Bone marrow (tissue), 2 donors: ENCODE results near the gene QKI.
A peak's percentile ranks its signal among the peaks of the same experiment; 100 is the strongest.

Experiments used
- DNase-seq, 2 donors: peaks; one replicate each; lab custom pipeline; 2025; lab: John Stamatoyannopoulos, UW

Gene QKI

DNA sequence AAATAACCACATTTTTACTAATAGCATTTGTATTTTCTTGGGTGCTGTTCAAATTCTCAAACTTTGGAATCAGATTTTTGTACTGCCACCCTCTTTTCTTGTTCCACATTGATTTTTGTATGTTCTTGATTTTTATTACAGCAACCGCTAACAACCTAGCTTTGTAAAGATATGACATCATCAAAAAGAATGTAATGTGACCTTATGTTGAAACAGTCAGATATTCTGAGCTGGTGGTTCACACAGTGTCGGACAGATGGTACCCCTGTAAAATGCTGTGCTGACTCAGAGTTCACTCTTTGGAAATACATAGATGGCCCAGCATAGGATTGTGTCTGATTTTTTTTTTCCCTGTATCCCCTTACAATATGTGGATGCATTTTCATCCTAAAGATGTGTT, 118.9 kb downstream of the QKI start:
- DNase-seq = no peak

DNA sequence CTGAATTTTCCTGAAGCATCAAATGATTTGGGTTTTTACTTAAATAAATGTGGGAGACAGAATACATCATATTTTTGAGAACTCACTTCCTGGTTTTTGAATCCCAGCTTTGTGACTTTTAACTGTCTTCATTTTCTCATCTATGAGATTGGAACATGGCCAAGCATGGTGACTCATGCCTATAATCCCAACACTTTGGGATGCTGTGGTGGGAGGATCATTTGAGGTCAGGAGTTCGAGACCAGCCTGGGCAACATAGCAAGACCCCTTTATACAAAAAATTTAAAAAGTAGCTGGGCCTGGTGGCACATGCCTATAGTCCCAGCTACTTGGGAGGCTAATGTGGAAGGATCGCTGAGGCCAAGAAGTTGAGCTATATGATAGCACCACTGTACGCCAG, 122.3 kb downstream of the QKI start:
- no peak for DNase-seq

DNA sequence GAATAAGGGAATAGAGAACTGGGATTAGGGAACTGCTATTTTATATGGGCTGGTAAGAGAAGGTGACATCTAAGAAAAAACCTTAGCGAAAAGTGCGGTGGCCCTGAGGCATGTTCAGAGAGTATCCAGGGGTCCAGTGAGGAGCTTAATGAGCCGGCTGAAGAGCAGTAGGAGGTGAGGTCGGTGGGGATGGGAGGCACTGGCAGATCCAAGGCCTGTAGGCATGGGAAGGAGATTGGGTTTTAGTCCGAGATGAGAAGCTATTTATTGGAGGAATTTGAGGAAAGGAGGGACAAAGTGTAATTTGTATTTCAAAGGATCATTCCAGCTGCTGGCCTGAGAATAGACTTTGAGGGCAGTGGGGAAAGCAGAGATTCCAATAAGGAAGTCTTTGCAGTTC, 123.8 kb downstream of the QKI start:
- no peak for DNase-seq

DNA sequence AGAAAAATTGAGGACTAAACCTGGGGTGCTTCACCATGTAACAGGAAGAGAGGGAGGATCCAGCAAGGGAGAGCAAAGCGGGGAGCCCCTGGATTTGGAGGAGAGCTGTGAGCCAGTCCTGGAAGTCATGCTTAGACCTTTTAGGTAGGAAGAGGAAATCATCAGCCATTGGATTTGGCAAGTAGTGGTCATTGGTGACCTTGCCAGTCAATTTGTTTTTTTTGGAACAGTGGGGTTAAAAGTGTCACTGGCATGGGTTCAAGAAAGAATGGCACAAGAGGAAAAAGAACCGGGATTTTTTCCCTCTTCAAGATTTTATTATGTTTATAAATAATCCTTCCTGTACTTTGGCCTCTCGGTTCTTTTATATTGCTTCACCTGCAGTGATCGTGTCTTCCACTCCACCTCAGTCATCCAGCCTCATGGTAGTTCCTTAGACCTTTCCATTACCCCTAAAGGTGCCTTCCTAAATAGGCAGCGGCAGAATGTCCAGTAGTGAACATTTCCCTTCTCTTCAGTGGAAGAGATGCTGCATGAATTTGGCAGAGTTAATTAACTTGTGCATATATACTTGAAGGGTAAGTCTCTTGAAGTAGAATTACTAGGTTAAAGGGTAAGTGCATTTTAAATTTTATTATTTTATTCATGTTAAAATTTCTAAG, 124.7 kb downstream of the QKI start:
- DNase-seq = no peak

DNA sequence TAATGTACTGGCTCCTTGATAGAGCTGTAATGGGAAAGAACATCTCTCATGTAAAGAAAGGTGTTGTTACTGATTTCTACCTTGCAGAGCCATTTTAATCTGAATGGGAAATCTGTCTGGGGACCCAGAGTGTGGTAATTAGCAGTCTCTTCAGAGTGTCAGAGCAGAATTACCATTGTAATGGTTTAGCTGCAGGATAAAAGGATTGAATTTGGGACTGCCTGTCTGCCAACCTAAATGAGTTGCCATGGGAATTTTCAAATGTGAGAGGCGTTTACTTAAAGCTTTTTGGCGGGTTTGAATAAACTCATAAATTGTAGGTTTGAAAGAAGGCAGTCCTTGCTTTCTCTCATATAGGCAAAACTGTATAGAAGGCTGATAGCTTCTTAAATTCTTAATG, 128.8 kb downstream of the QKI start:
- no peak for DNase-seq

DNA sequence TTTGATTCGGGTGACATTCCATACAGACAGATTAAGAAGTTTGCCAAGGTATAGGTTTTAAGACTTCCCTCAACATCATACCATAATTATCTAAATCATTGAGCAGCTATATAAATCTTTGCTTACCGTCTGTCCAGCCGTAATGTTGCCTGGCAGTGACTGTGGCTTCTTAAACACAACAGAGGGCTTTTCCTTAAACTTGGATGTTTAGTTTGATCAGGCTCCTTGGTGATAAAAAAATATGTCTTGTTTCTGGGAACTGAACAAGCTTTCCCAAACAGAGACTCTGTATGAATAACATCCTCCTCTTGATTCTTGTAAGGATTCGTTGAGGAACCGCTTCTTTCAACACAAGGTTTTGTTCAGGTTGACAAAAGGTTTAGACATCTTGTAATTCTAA, 130.9 kb downstream of the QKI start:
- no peak for DNase-seq

DNA sequence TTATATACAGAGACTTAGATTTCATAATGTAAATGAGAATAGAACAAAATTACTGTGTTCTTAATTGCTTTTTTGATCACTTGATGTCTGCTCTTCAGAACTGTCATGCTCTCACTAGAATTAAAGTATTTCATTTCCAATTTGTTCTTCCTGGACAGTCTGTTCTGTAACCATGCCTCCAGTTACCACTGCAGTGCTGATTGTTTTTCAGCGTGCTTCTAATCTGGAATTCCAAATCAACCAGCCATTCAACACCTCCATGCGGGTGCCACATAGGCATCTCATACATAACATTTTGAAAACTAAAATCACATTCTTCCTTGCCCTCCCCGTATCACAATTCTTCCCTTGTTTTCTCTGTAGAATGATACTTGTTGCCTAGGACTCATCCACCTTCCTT, 132.8 kb downstream of the QKI start:
- DNase-seq = no peak

DNA sequence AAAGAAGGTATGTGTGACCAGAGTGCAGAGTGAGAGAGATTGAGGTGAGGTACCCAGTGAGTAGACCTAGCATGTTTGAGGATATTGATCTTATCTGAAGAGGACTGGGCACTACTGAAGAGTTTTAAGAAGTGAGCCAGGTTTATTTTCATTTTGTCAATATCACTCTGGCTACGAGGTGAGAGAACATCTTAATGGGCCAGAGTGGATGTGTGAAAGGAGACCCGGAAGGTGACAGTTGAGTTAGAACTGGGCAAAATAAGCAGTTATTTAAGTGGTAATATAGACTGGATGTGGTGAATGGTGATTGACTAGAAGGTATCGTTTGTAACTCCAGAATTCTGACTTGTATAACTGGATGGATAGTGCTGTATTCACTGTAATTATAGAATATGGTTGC, 134.1 kb downstream of the QKI start:
- no peak for DNase-seq

DNA sequence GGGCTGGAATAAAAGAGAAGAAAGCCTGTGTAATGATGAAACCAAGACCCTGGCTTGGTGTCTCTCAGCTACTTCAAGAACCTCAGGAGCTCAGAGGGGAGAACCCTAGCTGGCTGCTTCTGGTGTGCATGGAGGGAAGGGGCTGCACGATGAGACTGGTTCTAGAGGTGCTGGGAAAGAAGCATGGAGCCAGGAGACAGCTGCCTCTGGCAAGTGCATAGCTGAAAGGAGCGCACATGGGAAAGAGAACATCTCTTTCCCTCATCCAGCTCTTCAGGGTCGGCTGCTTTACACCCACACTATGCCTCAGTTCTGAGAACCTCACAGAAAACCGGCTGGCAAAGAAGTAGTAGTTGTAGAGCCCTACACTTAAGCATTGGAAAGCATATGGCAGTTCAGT, 139.5 kb downstream of the QKI start:
- DNase-seq = no peak

DNA sequence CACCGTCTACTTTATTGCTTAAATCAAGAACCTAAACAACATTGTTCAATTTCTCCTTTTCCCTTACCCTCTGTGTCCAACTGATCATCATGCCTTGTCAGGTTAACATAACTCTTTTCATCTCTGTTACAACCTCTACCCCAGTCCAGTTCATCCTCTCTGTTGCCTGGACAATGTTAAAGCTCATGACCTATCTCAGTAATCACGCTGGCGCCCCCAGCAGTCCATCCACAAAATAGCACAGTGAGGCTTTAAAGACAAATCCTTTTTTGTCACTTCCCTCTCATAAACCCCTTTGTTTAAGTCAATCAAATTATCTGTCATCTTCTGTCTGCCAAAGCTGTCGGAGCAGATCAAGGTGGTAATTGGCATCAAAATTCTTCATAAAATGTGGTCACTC, 140.1 kb downstream of the QKI start:
- DNase-seq = peak in 1 of 2 donors; percentile 15

DNA sequence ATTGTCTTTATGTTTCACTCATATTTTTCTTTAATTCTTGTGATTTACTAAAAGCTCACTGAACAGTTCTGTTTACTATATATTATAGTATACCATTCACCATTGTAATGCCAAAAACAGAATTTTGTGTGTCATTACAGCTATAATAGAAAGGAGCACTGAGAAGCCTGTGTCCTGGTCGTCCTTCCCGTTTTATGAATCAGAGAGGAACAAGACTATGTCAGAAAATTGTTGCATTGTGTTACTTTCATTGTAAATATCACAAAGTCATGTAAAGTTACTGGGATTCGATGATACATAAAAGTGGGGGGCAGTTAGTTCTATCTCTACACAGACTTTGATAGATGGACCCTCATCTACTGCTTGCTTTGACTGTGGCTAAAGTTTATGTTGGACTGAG, 145.1 kb downstream of the QKI start:
- DNase-seq = no peak

DNA sequence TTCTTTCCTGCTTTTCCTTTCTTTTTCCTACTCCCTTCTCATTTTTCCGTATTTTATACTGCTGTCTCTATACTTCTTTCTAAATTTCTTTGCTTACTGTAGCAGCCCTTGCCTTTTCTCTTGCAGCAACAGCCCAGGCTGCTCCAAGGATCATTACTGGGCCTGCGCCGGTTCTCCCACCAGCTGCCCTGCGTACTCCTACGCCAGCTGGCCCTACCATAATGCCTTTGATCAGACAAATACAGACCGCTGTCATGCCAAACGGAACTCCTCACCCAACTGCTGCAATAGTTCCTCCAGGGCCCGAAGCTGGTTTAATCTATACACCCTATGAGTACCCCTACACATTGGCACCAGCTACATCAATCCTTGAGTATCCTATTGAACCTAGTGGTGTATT, 148.8 kb downstream of the QKI start:
- DNase-seq = no peak

DNA sequence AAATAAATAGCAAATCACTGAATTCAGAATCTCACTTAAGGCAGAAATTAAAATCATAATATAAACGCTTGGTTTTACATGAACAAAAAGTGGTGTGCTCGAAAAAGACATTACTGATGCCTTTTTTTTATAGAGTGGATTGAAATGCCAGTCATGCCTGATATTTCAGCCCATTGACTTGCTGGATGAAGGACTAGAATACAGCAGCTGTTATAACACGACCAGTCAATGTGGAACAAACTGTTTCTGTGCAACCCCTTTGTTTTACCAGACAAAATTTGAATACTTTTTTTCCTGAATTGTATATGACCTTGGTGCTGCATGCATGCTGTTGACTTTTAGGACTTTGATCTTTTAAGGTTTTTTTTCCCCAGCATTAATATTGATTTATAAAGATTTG, 150.0 kb downstream of the QKI start:
- no peak for DNase-seq

DNA sequence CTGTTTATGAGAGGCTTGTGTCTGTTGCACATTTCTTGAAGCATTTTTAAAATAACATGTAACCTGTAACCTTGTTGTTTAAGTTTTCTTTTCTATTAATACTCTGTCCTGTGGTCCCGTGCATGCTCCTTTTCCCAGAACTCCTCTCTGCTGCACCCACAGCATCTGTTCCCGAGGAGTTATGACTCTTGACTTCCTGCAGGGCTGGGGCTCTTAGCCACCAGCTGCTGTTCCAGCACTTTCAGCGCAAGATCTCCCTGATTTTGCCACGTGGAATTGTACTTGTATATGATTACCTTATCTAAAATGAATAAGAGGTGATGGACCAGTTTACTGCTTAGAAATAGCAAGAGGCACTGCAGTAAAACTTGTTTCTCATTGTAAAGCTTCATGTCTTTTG, 150.6 kb downstream of the QKI start:
- DNase-seq = no peak

DNA sequence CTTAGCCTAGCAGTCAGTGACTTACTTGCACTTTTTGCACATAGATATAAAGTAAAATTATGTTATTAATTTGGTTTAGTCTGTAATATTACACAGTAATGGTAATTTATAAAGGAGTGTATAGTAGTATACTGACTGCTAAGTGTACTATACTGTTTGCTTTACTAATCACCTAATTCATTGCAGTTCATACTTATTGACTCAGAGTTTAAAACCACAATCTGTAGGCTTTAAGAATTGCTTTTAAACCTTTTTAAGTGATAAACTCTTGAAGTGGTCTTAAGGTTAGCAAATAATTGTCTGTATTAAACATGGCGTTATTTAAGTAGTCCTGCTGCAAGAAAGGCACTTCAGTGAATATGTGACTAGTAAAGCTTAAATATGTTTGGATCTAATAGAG, 151.5 kb downstream of the QKI start:
- DNase-seq = no peak

DNA sequence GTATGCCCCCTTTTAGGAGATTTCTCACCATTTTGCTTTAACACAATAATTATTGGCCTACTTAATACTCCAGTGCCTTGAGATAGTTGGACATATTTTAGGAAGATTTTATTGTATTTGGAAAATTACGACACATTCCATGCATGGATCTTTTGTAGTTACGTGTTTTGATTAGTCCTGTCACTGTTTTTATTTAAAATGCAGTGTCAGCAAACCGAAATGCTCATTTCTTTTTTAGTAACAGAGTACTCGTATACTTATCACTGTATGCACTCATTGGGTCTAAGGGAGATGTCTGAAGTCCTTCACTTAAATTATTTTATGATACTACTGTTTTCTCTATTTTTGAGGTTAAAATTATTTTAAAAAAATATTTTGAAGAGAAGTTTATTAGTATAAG, 153.8 kb downstream of the QKI start:
- no peak for DNase-seq

DNA sequence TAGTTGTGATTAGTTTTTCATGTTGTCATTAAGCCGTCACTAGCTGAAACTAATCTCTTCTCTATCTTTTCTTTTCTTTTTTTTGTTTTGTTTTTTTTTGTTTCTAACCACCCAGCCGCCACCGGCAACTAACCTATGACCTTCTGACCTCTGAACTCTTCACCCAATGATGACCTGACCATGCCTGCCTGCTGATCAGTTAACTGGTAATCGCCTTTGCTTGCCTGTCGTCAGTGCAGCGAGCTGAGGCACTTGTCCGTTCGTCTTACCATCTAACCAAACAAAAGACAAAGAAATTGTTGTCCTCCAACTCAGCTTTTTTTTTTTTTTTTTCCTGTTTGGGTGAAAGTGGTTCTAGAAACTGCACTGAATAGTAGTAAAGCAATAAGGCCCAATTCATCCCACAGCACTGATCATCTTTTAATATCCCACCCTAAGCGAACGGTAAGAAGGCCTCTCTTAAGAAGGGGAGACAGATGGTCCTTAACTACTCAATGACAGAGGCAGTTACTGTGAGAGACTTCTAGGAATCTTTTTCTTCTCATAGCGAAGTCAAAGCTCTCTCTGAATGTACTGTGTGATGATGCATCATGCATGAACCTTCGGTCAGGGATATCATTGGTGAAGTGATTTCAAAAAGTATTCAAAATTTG, 156.2 kb downstream of the QKI start:
- no peak for DNase-seq

DNA sequence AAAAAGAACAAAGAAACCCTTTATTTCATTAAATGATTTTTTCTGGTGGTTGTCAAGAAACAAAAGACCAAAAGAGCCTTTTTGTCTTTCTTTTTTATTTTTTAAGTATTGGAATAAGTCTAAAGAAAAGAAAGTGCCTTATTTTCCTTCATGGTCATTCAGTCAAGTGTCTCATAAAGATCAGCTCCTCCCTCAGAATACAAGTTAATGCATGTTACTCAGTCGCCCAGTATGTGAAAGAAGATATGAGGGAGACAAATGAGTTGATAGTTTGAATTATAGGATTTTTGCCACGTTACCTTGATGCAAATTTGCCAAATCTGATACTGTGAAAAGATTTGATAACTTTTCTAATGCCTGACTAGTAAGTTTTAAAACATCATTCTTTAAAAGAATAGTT, 157.2 kb downstream of the QKI start:
- DNase-seq = no peak

DNA sequence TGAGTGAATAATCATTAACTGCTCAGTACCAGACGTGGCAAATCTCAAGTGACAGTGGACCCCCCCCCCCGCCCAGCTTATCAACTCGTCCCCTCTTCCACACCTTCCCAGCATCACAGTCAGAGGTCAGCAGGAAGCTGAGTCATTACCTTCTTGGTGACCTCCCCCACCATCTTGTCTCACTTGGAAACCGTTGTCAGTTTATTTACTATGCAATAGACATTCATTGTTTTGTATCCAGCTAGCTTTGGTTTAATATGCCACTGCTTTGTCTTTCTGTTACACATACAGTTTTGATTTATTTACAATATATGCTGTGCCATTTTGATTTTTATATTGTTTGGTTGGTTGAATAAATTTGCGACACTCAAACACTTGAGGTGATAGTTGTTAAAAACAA, 158.1 kb downstream of the QKI start:
- DNase-seq = no peak

DNA sequence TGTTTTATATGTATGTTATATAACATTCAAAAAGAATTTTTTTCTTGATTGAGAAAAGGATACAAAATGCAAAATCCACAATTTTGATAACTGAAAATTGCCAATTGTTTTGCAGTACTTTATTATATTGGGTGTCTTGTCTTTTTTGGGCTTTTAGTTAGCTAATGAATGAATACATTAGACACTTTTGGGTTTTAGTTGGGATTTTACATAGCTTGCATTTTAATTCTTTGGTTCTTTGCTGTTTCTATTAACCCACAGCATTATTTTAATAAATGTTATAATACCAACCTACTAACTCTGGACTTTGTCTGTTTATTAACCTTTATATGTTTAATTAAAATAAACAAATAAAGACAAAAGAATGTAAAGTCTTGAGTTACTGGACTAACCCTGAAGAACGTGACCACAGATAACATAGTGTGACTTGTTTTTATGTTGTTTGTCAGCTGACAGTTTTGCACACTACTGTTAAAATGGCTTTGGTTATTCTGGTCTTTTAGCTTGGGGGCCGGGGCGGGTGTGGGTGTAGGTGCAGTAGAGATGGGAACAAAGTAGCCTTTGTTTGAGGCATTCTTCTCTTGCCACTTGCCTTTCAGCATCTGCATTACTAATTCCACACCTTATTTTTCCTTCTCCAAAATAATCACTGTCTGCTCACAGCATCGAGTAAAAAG, 159.1 kb downstream of the QKI start:
- no peak for DNase-seq

DNA sequence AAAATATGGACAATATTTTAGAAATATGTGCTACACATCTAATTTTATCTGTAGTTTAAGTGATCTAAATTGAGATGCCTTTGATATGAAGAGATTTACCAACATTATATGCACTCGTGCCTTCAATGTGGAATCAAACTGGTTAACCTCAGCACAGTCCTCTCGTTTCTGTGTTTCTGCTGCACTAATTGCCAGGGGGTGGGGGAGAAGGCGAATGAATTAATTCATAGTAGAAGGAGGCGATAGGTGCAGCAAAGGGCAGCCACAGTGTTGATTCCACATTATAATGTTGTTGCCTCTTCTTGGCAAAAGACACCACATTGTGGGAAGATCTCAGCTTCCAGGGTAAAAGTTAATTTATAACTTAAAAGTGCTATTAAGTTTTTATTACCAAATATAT, 161.6 kb downstream of the QKI start:
- no peak for DNase-seq

DNA sequence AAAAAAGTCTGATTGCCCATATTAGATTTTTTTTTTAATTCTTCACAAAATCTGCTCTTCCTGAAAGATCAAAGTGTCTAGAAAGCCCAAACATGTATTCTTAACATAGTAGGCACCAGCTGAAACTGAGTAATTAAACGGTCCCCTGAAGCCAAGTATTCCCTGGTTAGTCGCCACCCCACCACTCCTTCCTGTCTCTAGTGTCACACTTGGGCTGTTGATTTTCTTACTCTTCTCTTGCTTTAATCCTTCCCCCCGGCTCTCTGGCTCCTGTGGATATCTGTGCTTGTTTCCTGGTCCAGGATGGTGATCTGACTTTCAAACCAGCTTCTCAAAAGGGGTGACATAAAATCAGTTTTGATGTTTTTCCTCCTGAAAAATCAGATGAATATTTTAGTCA, 162.9 kb downstream of the QKI start:
- DNase-seq = no peak

DNA sequence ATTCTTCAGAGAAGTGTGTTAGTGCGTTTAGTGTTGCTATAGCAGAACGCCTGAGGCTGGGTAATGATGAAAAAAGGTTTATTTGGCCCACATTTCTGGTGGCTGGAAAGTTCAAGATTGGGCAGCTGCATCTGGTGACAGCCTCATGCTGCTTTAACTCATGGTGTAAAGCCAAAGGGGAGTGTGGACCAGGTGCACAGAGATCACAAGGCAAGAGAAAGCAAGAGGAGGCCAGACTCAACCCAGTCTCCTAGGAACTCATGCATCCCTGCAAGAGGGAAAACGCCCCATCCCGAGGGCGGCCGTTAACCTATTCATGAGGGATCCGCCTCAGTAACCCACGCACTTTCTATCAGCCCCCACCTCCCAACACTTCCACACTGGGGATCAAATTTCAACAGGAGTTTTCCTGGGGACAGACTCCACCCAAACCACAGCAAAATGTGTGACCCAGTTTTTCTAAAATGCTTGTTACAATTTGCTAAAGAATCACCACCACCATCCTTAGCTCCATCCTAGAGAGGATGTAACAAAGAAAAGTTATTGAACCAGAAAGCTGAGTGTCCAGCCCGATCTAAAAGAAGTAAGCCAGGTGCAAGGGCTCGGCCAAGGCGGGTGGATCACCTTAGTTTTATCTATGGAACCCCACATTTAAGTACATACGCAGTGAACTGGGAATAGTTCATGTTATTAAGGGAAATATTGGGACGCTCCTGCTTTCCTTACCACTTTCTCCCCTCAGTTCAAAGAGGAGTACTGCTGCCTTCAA, 164.8 kb downstream of the QKI start:
- DNase-seq = no peak
